Lower leg skin (tissue), 3 donors: ENCODE results near the gene ARHGAP19.

Experiments
- CTCF ChIP-seq, 3 donors: fragments of 450-650 bp; IDR thresholded peaks; one replicate each; pipeline ENCODE4 v1.5.1; 2016; ENCODE audit warnings: antibody characterized with exemption in 3 of 3, mild to moderate bottlenecking in 3 of 3, moderate library complexity in 2 of 3
- POLR2A ChIP-seq, 2 donors: fragments of 450-650 bp; IDR thresholded peaks; one replicate each; pipeline ENCODE4 v1.6.1; 2016 to 2017; ENCODE audit warnings: antibody characterized with exemption in 2 of 2, mild to moderate bottlenecking in 1 of 2, moderate library complexity in 1 of 2

- no peak for TF ChIP-seq POLR2A (IDR thresholded peaks at IDR 0.05)
- no peak for TF ChIP-seq CTCF (IDR thresholded peaks at IDR 0.05)
Observed at GRCh38 chr10:97190450-97190849, 102.0 kb downstream of the ARHGAP19 start.
